Kidney tubule cell (primary cell): ENCODE measurements around the gene IQCB1.
A peak's percentile ranks its signal among the peaks of the same experiment; 100 is the strongest.
"Not testable (repeated sequence)": the region's sequence is repeated elsewhere in the genome, so short reads cannot be mapped to it uniquely, and the experiment has no call there.

Experiments used
- DNase-seq: peaks from one replicate; pipeline ENCODE4 v3.0.0-alpha.2; 2018; ENCODE audit warnings: low spot score

Gene IQCB1

GRCh38 chr3:121748680-121749275 lies 86.1 kb downstream of the IQCB1 start:
- DNase-seq = peak; percentile 78

- DNase-seq = no peak
Observed at GRCh38 chr3:121747976-121748375, 86.9 kb downstream of the IQCB1 start.

GRCh38 chr3:121743106-121743505 lies 91.8 kb downstream of the IQCB1 start:
- DNase-seq = not testable (repeated sequence)

- DNase-seq = no peak
Observed at GRCh38 chr3:121740896-121741295, 94.0 kb downstream of the IQCB1 start.

GRCh38 chr3:121739902-121740301 lies 95.0 kb downstream of the IQCB1 start:
- no peak for DNase-seq

- DNase-seq = peak; percentile 13
Observed at GRCh38 chr3:121737644-121738043, 97.2 kb downstream of the IQCB1 start.

- DNase-seq = no peak
Observed at GRCh38 chr3:121736112-121736511, 98.7 kb downstream of the IQCB1 start.

GRCh38 chr3:121735047-121735696 lies 99.7 kb downstream of the IQCB1 start:
- DNase-seq = no peak

- no peak for DNase-seq
Observed at GRCh38 chr3:121730940-121731687, 103.7 kb downstream of the IQCB1 start.

GRCh38 chr3:121724130-121724529 lies 110.7 kb downstream of the IQCB1 start:
- DNase-seq = no peak

- DNase-seq = no peak
Observed at GRCh38 chr3:121723485-121723884, 111.4 kb downstream of the IQCB1 start.

GRCh38 chr3:121722411-121722810 lies 112.4 kb downstream of the IQCB1 start:
- DNase-seq = no peak

- no peak for DNase-seq
Observed at GRCh38 chr3:121720163-121720562, 114.7 kb downstream of the IQCB1 start.
